AG04449 (cell line): ENCODE measurements around the gene HIVEP3.

Experiments
- CTCF ChIA-PET: fragments of 350-600 bp; formaldehyde crosslinking; extraction: SDS; loops from one replicate; lab custom pipeline; 2021; ENCODE audit warnings: antibody characterized with exemption; lab: Yijun Ruan, JAX
- POLR2A ChIA-PET: fragments of 400-600, 350-600 bp; formaldehyde crosslinking; extraction: SDS; loops from one replicate; lab custom pipeline; 2020; ENCODE audit warnings: antibody characterized with exemption, inconsistent platforms; lab: Yijun Ruan, JAX
- DNase-seq: peaks from one replicate; pipeline ENCODE4 v3.0.0-alpha.2; 2010; ENCODE audit warnings: low read depth, low spot score
- H3K4me3 ChIP-seq: 2 replicates; pipeline ENCODE4 v1.5.1; 2011; ENCODE audit warnings: low read depth, mild to moderate bottlenecking, control low read depth, low read length
- TF ChIP-seq, protein P1 (sequence below): IDR thresholded peaks from one replicate; pipeline ENCODE4 v1.5.1; 2011; ENCODE audit warnings: mild to moderate bottlenecking, moderate library complexity, low read length, control low read depth, inconsistent platforms; ENCODE audit not compliant: insufficient read depth; ENCODE audit errors: missing control alignments

The HIVEP3 gene

GRCh38 chr1:41713141-41713540 lies 205.6 kb downstream of the HIVEP3 start:
- no peak overlapping the region for H3K4me3 ChIP-seq
- TF ChIP-seq, protein P1, sequence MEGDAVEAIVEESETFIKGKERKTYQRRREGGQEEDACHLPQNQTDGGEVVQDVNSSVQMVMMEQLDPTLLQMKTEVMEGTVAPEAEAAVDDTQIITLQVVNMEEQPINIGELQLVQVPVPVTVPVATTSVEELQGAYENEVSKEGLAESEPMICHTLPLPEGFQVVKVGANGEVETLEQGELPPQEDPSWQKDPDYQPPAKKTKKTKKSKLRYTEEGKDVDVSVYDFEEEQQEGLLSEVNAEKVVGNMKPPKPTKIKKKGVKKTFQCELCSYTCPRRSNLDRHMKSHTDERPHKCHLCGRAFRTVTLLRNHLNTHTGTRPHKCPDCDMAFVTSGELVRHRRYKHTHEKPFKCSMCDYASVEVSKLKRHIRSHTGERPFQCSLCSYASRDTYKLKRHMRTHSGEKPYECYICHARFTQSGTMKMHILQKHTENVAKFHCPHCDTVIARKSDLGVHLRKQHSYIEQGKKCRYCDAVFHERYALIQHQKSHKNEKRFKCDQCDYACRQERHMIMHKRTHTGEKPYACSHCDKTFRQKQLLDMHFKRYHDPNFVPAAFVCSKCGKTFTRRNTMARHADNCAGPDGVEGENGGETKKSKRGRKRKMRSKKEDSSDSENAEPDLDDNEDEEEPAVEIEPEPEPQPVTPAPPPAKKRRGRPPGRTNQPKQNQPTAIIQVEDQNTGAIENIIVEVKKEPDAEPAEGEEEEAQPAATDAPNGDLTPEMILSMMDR: no peak
- DNase-seq: no peak
- POLR2A ChIA-PET: no interaction called here
- CTCF ChIA-PET: interaction anchor here (0.9 to 1.8 kb wide), 2 partner anchors 10 to 15 kb away, joined by 3 to 5 read pairs; no protein-coding TSS in a partner anchor

DNA sequence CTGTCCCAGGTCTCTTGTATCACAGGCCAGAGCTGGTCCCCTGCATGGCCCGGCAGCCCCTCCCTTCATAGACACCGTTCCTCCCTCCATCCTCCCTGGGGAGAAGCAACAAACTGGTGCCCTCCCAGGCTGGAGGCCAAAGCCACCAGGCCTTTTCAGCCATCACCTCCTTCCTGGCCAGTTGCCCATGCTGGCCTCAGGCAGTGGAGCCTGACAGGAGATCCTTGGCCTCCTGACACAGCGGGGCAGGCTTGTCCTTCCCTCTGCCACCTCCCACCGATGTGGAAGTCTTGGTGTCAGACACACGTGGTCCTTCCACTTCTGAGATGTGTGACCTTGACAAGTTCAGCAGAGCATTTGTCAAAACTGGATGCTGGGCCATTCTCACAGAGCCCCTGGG lies 206.0 kb downstream of the HIVEP3 start:
- no peak for DNase-seq
- ChIA-PET CTCF (interaction anchor here (0.9 to 1.8 kb wide), 2 partner anchors 9 to 14 kb away, joined by 3 to 5 read pairs; no protein-coding TSS in a partner anchor), POLR2A (no interaction called here)
- TF ChIP-seq, protein P1: no peak
- no peak overlapping the region for H3K4me3 ChIP-seq

- no peak overlapping the region for H3K4me3 ChIP-seq
- POLR2A ChIA-PET: no interaction called here
- TF ChIP-seq, protein P1: no peak
- DNase-seq: no peak
- CTCF ChIA-PET: interaction anchor here (1.8 kb wide), 1 partner anchor 14 kb away, joined by 5 read pairs; no protein-coding TSS in a partner anchor
Measured at GRCh38 chr1:41712081-41712480, 206.6 kb downstream of the HIVEP3 start.

GRCh38 chr1:41711581-41711980 lies 207.1 kb downstream of the HIVEP3 start:
- TF ChIP-seq, protein P1: no peak
- DNase-seq: no peak
- H3K4me3 ChIP-seq: no peak overlapping the region
- ChIA-PET POLR2A (no interaction called here), CTCF (no interaction called here)

DNA sequence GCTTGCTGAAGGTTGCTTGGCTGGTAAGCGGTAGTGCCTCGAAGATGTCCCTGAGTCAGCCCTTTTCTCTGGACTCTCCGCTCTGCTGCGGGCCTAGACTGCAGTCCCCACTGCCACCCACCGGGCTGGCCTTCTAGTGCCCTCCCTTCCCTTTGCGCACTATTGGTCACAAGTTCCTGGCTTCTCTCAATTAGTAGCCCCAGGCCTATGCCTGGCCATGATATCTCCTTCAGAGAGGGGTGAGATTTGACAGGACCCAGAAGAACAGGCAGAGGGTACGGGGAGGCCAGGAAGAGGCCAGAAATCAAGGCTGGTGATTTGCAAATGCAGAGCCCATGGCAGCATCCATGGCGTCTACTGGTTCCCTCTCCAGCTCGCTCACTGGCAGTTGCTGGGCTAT lies 207.7 kb downstream of the HIVEP3 start:
- no peak overlapping the region for H3K4me3 ChIP-seq
- ChIA-PET POLR2A (no interaction called here), CTCF (no interaction called here)
- DNase-seq: no peak
- TF ChIP-seq, protein P1: no peak

- CTCF ChIA-PET: interaction anchor here (1.5 kb wide), 1 partner anchor 17 kb away, joined by 3 read pairs; no protein-coding TSS in a partner anchor
- no peak overlapping the region for H3K4me3 ChIP-seq
- no peak for DNase-seq
- POLR2A ChIA-PET: no interaction called here
- TF ChIP-seq, protein P1: no peak
Measured at GRCh38 chr1:41709873-41710272, 208.8 kb downstream of the HIVEP3 start.
